ENCODE measurements around the gene GNG7. TPM values are rescaled to one million over a fixed set of nuclear protein-coding genes. Genes with fewer than 3 reads are reported as not detected.

GNG7 gene
- polyA plus RNA-seq, 1 of the 3 experiments (the other 2 are of a cell fraction) = 2.2 TPM

- CTCF ChIA-PET = interaction anchor here (1.3 to 2.3 kb wide), 3 partner anchors 12 to 87 kb away, joined by 3 to 9 read pairs (median 4); no protein-coding TSS in a partner anchor
- Histone ChIP-seq H3F3A (replicated peaks; ENCODE audit: insufficient read depth) (no peaks in the 10 kb centered on the region), H3K36me3 (replicated peaks in 1 of 2; ENCODE audit: control insufficient read depth in 1 of 2, insufficient read depth in 2 of 2, low read length in 1 of 2) (peaks cover 2 to 30% of the 10 kb centered on the region in 2 experiments), H3K4me1 (ENCODE audit: control insufficient read depth in 1 of 2, insufficient read depth in 2 of 2, low read depth in 1 of 2, low read length in 1 of 2) (peaks cover 0 to 5% of the 10 kb centered on the region in 2 experiments; a peak in 1 of 4 replicates), H2AFZ (ENCODE audit: low read depth) (no peak overlapping the region), H3K4me3 (ENCODE audit: low read depth in 2 of 2, low read length in 1 of 2) (no peak overlapping the region), H3K9me3 (no peaks in the 10 kb centered on the region), H4K20me1 (ENCODE audit: insufficient read depth) (no peaks in the 10 kb centered on the region), H3K27me3 (ENCODE audit: insufficient read depth) (no peaks in the 10 kb centered on the region), H3K4me2 (no peak overlapping the region), H3K9ac (no peak overlapping the region), H3K9me2 (no peaks in the 10 kb centered on the region), H3K79me2 (ENCODE audit: insufficient read depth) (peaks cover 15% of the 10 kb centered on the region), H3K27ac (ENCODE audit: low read depth in 2 of 2, low read length in 1 of 2) (no peak overlapping the region)
- TF ChIP-seq CHD2 (IDR thresholded peaks at IDR 0.05; ENCODE audit: low read length, partially characterized antibody) = no peak
- no peak for TF ChIP-seq GATA2 (CRISPR knock-in tag; IDR thresholded peaks at IDR 0.05)
- TF ChIP-seq JUND (IDR thresholded peaks at IDR 0.05) = no peak
- TF ChIP-seq SMC3 (IDR thresholded peaks at IDR 0.05; ENCODE audit: low read depth, low read length) = no peak
- TF ChIP-seq NRF1 (IDR thresholded peaks at IDR 0.05; ENCODE audit: low read depth, low read length) = no peak
- no peak for TF ChIP-seq FOSL2 (IDR thresholded peaks at IDR 0.05; ENCODE audit: borderline replicate concordance, low read depth)
- no peak for TF ChIP-seq FOXM1 (IDR thresholded peaks at IDR 0.05; ENCODE audit: low read depth)
- TF ChIP-seq ZBTB33 (IDR thresholded peaks at IDR 0.05; ENCODE audit: borderline replicate concordance, low read depth) = no peak
- TF ChIP-seq TEAD4 (IDR thresholded peaks at IDR 0.05; ENCODE audit: borderline replicate concordance, insufficient read depth) = no peak
- no peak for TF ChIP-seq SIN3A (IDR thresholded peaks at IDR 0.05; ENCODE audit: borderline replicate concordance, low read depth, low read length)
- TF ChIP-seq YY1 (IDR thresholded peaks at IDR 0.05; ENCODE audit: low read depth) = no peak
- no peak for DNase-seq
- POLR2A ChIA-PET = no interaction called here
- WGBS (ENCODE audit: low lambda C conversion rate) = 100% methylated on average over 3 of the region's 12 CpGs
Observed at GRCh38 chr19:2735374-2735773, 32.9 kb upstream of the GNG7 start.

GRCh38 chr19:2734589-2735288 is 32.2 kb upstream of the GNG7 start:
- Histone ChIP-seq H4K20me1 (ENCODE audit: insufficient read depth) (no peaks in the 10 kb centered on the region), H3K27ac (ENCODE audit: low read depth in 2 of 2, low read length in 1 of 2) (no peak overlapping the region), H2AFZ (ENCODE audit: low read depth) (no peak overlapping the region), H3K4me1 (ENCODE audit: control insufficient read depth in 1 of 2, insufficient read depth in 2 of 2, low read depth in 1 of 2, low read length in 1 of 2) (peaks cover 0 to 5% of the 10 kb centered on the region in 2 experiments; a peak in 1 of 4 replicates), H3K9ac (no peak overlapping the region), H3K4me3 (ENCODE audit: low read depth in 2 of 2, low read length in 1 of 2) (no peak overlapping the region), H3K4me2 (no peak overlapping the region), H3F3A (replicated peaks; ENCODE audit: insufficient read depth) (no peaks in the 10 kb centered on the region), H3K9me3 (no peaks in the 10 kb centered on the region), H3K79me2 (ENCODE audit: insufficient read depth) (peaks cover 15% of the 10 kb centered on the region), H3K27me3 (ENCODE audit: insufficient read depth) (no peaks in the 10 kb centered on the region), H3K9me2 (no peaks in the 10 kb centered on the region), H3K36me3 (replicated peaks in 1 of 2; ENCODE audit: control insufficient read depth in 1 of 2, insufficient read depth in 2 of 2, low read length in 1 of 2) (peaks cover 2 to 30% of the 10 kb centered on the region in 2 experiments)
- ChIA-PET CTCF (interaction anchor here (1.5 to 2.3 kb wide), 2 partner anchors 15 to 86 kb away, joined by 3 to 9 read pairs; no protein-coding TSS in a partner anchor), POLR2A (no interaction called here)
- 94% methylated on average over 20 of the region's 26 CpGs for WGBS (ENCODE audit: low lambda C conversion rate)
- no peak for TF ChIP-seq RAD21 (IDR thresholded peaks at IDR 0.05; ENCODE audit: low read length)
- no peak for TF ChIP-seq FOXM1 (IDR thresholded peaks at IDR 0.05; ENCODE audit: low read depth)
- DNase-seq = no peak
